IMR-90 (cell line): Measurements from ENCODE around the gene CASTOR1. TPM values are rescaled to one million over a fixed set of nuclear protein-coding genes. Genes with fewer than 3 reads are reported as not detected.
A peak's percentile ranks its signal among the peaks of the same experiment; 100 is the strongest.

Experiments
- ATAC-seq: fragments of 200-7000 bp; cut with Tn5 transposase; 2 replicates; pipeline ENCODE4 v1.9.1; 2020; ENCODE audit warnings: low read depth, mild to moderate bottlenecking, moderate library complexity
- BruUV-seq: library from RNA; stranded (reverse); fragments of 400-500 nt; replicated peaks from 2 replicates; lab custom pipeline; 2021; lab: Mats Ljungman, UMichigan
- CTCF ChIA-PET: fragments of 300-600 bp; formaldehyde crosslinking; extraction: SDS; loops from one replicate; lab custom pipeline; 2021; ENCODE audit warnings: antibody characterized with exemption; lab: Yijun Ruan, JAX
- POLR2A ChIA-PET: fragments of 300-600 bp; sonication (Branson Sonifier 250); formaldehyde crosslinking; loops from one replicate; lab custom pipeline; 2022; ENCODE audit warnings: antibody characterized with exemption; ENCODE audit not compliant: unreplicated experiment; lab: Charles Lee
- DNase-seq: peaks from one replicate; pipeline ENCODE4 v3.0.0; 2013
- H2AFZ ChIP-seq: replicated peaks from 2 replicates; pipeline ENCODE3; 2013; ENCODE audit warnings: low read length, mild to moderate bottlenecking; ENCODE audit not compliant: poor library complexity
- H2AK5ac ChIP-seq: 2 replicates; pipeline ENCODE4 v1.6.1; 2013; ENCODE audit warnings: low read depth, low read length, inconsistent platforms
- H2AK9ac ChIP-seq: replicated peaks from 2 replicates; pipeline ENCODE3; 2013; ENCODE audit warnings: mild to moderate bottlenecking, low read depth, low read length, moderate library complexity; ENCODE audit not compliant: poor library complexity
- H2BK120ac ChIP-seq: 2 replicates; pipeline ENCODE4 v1.6.1; 2013; ENCODE audit warnings: low read depth, low read length, inconsistent platforms
- H2BK15ac ChIP-seq: 3 replicates; pipeline ENCODE4 v1.6.1; 2013; ENCODE audit warnings: low read depth, low read length, inconsistent platforms
- H2BK20ac ChIP-seq: 2 replicates; pipeline ENCODE4 v1.6.1; 2013; ENCODE audit warnings: low read depth, mild to moderate bottlenecking, inconsistent platforms, low read length, moderate library complexity
- H2BK5ac ChIP-seq: 2 replicates; pipeline ENCODE4 v1.6.1; 2013; ENCODE audit warnings: mild to moderate bottlenecking, low read depth, low read length, inconsistent platforms; ENCODE audit not compliant: poor library complexity, severe bottlenecking
- H3K14ac ChIP-seq: replicated peaks from 2 replicates; pipeline ENCODE4 v1.6.1; 2013; ENCODE audit warnings: low read depth, low read length, inconsistent platforms
- H3K18ac ChIP-seq: 2 replicates; pipeline ENCODE4 v1.6.1; 2013; ENCODE audit warnings: low read depth, low read length, control low read depth
- H3K23ac ChIP-seq: 2 replicates; pipeline ENCODE4 v1.6.1; 2013; ENCODE audit warnings: low read depth, low read length, inconsistent platforms
- H3K27ac ChIP-seq: 2 replicates; pipeline ENCODE4 v1.5.1; 2013; ENCODE audit warnings: mild to moderate bottlenecking, control low read depth, low read length; ENCODE audit not compliant: insufficient read depth
- H3K27me3 ChIP-seq: 2 replicates; pipeline ENCODE4 v1.6.1; 2013; ENCODE audit warnings: low read length; ENCODE audit not compliant: control insufficient read depth, insufficient read depth
- H3K36me3 ChIP-seq: 2 replicates; pipeline ENCODE4 v1.6.1; 2013; ENCODE audit warnings: low read length, mixed read lengths; ENCODE audit not compliant: control insufficient read depth, insufficient read depth
- H3K4ac ChIP-seq: 2 replicates; pipeline ENCODE4 v1.6.1; 2013; ENCODE audit warnings: low read depth, low read length, inconsistent platforms
- H3K4me1 ChIP-seq: 2 replicates; pipeline ENCODE4 v1.6.1; 2013; ENCODE audit warnings: low read length, mixed read lengths; ENCODE audit not compliant: control insufficient read depth, insufficient read depth
- H3K4me2 ChIP-seq: 2 replicates; pipeline ENCODE4 v1.6.1; 2013; ENCODE audit warnings: low read depth, mild to moderate bottlenecking, control low read depth, low read length, moderate library complexity
- H3K4me3 ChIP-seq: 2 replicates; pipeline ENCODE4 v1.5.1; 2013; ENCODE audit warnings: low read depth, mild to moderate bottlenecking, control low read depth, low read length, moderate library complexity; ENCODE audit not compliant: insufficient read depth
- H3K56ac ChIP-seq: 2 replicates; pipeline ENCODE4 v1.6.1; 2013; ENCODE audit warnings: low read length, inconsistent platforms; ENCODE audit not compliant: insufficient read depth; ENCODE audit errors: extremely low read depth
- H3K79me1 ChIP-seq, 2 experiments: 2 replicates each; pipeline ENCODE4 v1.6.1; 2013; ENCODE audit warnings: low read length in 2 of 2, inconsistent platforms in 1 of 2, low read depth in 1 of 2
- H3K9ac ChIP-seq: 2 replicates; pipeline ENCODE4 v1.6.1; 2013; ENCODE audit warnings: low read depth, low read length, control low read depth
- H3K9me1 ChIP-seq: 2 replicates; pipeline ENCODE4 v1.6.1; 2013; ENCODE audit warnings: low read length, inconsistent platforms; ENCODE audit not compliant: insufficient read depth
- H3K9me3 ChIP-seq: 2 replicates; pipeline ENCODE4 v1.6.1; 2013; ENCODE audit warnings: low read length; ENCODE audit not compliant: control insufficient read depth, insufficient read depth
- H4K20me1 ChIP-seq: 2 replicates; pipeline ENCODE4 v1.6.1; 2013; ENCODE audit warnings: low read length, inconsistent platforms; ENCODE audit not compliant: insufficient read depth
- H4K5ac ChIP-seq: 2 replicates; pipeline ENCODE4 v1.6.1; 2013; ENCODE audit warnings: mild to moderate bottlenecking, low read depth, low read length, control low read depth
- H4K8ac ChIP-seq, 2 experiments: 2 replicates each; pipeline ENCODE4 v1.6.1; 2013; ENCODE audit warnings: low read depth in 2 of 2, low read length in 2 of 2, control low read depth in 1 of 2, inconsistent platforms in 1 of 2
- H4K91ac ChIP-seq: 2 replicates; pipeline ENCODE4 v1.6.1; 2013; ENCODE audit warnings: low read depth, low read length, inconsistent platforms; ENCODE audit not compliant: insufficient read depth
- FOS ChIP-seq: fragments of 150-350 bp; IDR thresholded peaks from 2 replicates; pipeline ENCODE4 v1.6.1; 2016; ENCODE audit warnings: low read depth, low read length
- MAZ ChIP-seq: IDR thresholded peaks from 2 replicates; pipeline ENCODE4 v1.6.1; 2012; ENCODE audit warnings: low read depth, mild to moderate bottlenecking, low read length, improper control_type of control experiment, moderate library complexity, borderline replicate concordance
- NFE2L2 ChIP-seq: fragments of 150-350 bp; IDR thresholded peaks from 2 replicates; pipeline ENCODE4 v1.6.1; 2016; ENCODE audit warnings: low read depth, mild to moderate bottlenecking, low read length
- POLR2A ChIP-seq: IDR thresholded peaks from 2 replicates; pipeline ENCODE4 v1.6.1; 2012; ENCODE audit warnings: mild to moderate bottlenecking, low read depth, low read length
- USF2 ChIP-seq: fragments of 150-350 bp; IDR thresholded peaks from 2 replicates; pipeline ENCODE4 v1.6.1; 2017; ENCODE audit warnings: mild to moderate bottlenecking, antibody characterized with exemption, low read length, low read depth
- WGBS, 2 experiments: methylation state at CpG; one replicate each; pipeline versions ENCODE4 v1.1.5 to v1.1.7; 2013; ENCODE audit warnings: missing lambda C conversion rate in 2 of 2; ENCODE audit not compliant: insufficient read length in 1 of 2; ENCODE audit errors: extremely low coverage in 2 of 2; 5-methylcytosine and 5-hydroxymethylcytosine counted together
- dilution Hi-C: fragments of 300-500 bp; cut with HindIII; formaldehyde crosslinking; loops from one replicate; pipeline ENCODE4 v1.14.3; 2018; ENCODE audit warnings: low sequenced_read_pairs; ENCODE audit not compliant: unreplicated experiment
- in situ Hi-C: fragments of 300-500 bp; cut with MboI; formaldehyde crosslinking; loops from 3 replicates; pipeline ENCODE4 v1.14.3; 2019; ENCODE audit warnings: low sequenced_read_pairs, inconsistent platforms, mixed read lengths
- intact Hi-C: fragments of 100-400 bp; cut with micrococcal nuclease; formaldehyde crosslinking; loops from 2 replicates; pipeline ENCODE4 v1.10.0; 2022
- polyA plus RNA-seq, 3 experiments: library from polyadenylated mRNA; depleted of rRNA; stranded (reverse); fragments of >200 nt; gene quantifications; 2 replicates each; pipeline ENCODE4 v1.2.3, GENCODE V29; 2012; ENCODE audit warnings: low replicate concordance in 1 of 3
- total RNA-seq: library from RNA; depleted of rRNA; stranded (reverse); fragments of >200 nt; gene quantifications from 2 replicates; pipeline ENCODE4 v1.2.3, GENCODE V29; 2012

Gene CASTOR1
- total and polyA plus RNA-seq, 2 of the 4 experiments (the other 2 are of a cell fraction) = 10.6 to 23.5 TPM

- intact Hi-C loops = loop anchor here (2.0 to 5.0 kb wide), 2 partner anchors 43 to 91 kb away; no protein-coding TSS in a partner anchor
- WGBS, 2 experiments = 77% methylated on average over 7 of the region's 12 CpGs; no CpG with 5 or more reads in 1 of the 2 experiments
- H3K4me1 ChIP-seq = peaks cover 67% of the 10 kb centered on the region
These were observed 41.3 kb downstream of the CASTOR1 start for GRCh38 chr22:30247974-30248373.

More at GRCh38 chr22:30247974-30248373, 41.3 kb downstream of the CASTOR1 start:
- peaks cover 29% of the 10 kb centered on the region for H3K9me1 ChIP-seq
- H3K9me3 ChIP-seq = no peaks in the 10 kb centered on the region
- H4K5ac ChIP-seq = peak overlapping the region; percentile 92
- peaks cover 21% of the 10 kb centered on the region for H3K36me3 ChIP-seq
- H2BK20ac ChIP-seq = peak overlapping the region; percentile 58; the same call in 1 of the 2 replicates
- H2BK120ac ChIP-seq = peak overlapping the region; percentile 91; the same call in 1 of the 2 replicates
- peak overlapping the region; percentile 89 for H3K4ac ChIP-seq
- no peak overlapping the region for H3K4me3 ChIP-seq
- ATAC-seq (no peak), DNase-seq (no peak)
- H3K27me3 ChIP-seq = no peaks in the 10 kb centered on the region
- in situ Hi-C loops = no loop called here
- no peak overlapping the region for H2AFZ ChIP-seq
- peak overlapping the region; percentile 95 for H2AK5ac ChIP-seq
- H4K8ac ChIP-seq = peak overlapping the region; percentile 82 to 96; a peak in 3 of 4 replicates
- peaks cover 29 to 43% of the 10 kb centered on the region in 2 experiments for H3K79me1 ChIP-seq
- peak overlapping the region; percentile 89; the same call in 2 of the 3 replicates for H2BK15ac ChIP-seq
- no peaks in the 10 kb centered on the region for H4K20me1 ChIP-seq
- no peak overlapping the region for H3K23ac ChIP-seq
- no peak overlapping the region; the same call in 1 of the 2 replicates for H3K9ac ChIP-seq
- no peak overlapping the region; the same call in 1 of the 2 replicates for H3K14ac ChIP-seq
- no peak overlapping the region for H3K56ac ChIP-seq
- BruUV-seq = no TSS peak
- CTCF ChIA-PET = no interaction called here
- TF ChIP-seq POLR2A = peak; percentile 60; the same call in 1 of the 2 replicates
- TF ChIP-seq MAZ = 0 out of 2 replicates have a peak, but pooled peaks have one; percentile 10
- no peak for TF ChIP-seq FOS
- TF ChIP-seq USF2 = no peak
- no peak for TF ChIP-seq NFE2L2
- POLR2A ChIA-PET = no interaction called here
- H3K18ac ChIP-seq = peak overlapping the region; percentile 48; the same call in 1 of the 2 replicates
- peak overlapping the region; percentile 100 for H3K27ac ChIP-seq
- H3K4me2 ChIP-seq = no peak overlapping the region; the same call in 1 of the 2 replicates
- dilution Hi-C loops = no loop called here
- H2AK9ac ChIP-seq = peak overlapping the region; percentile 76
- peak overlapping the region; percentile 25 for H2BK5ac ChIP-seq
- H4K91ac ChIP-seq = peak overlapping the region; percentile 87; the same call in 1 of the 2 replicates
